GM23338 (cell line): ENCODE results near the gene CALR.

Experiments
- EZH2phosphoT487 ChIP-seq: fragments of 200-600 bp; sonication (generic); IDR thresholded peaks from one replicate; pipeline ENCODE4 v1.8.1; 2018; ENCODE audit warnings: antibody characterized with exemption; ENCODE audit not compliant: unreplicated experiment
- REST ChIP-seq: IDR thresholded peaks from one replicate; pipeline ENCODE4 v1.6.1; 2018; ENCODE audit warnings: antibody characterized with exemption; ENCODE audit not compliant: unreplicated experiment
- TF ChIP-seq, protein P1 (sequence below), 2 experiments: fragments of 200-600 bp in 1 of 2; sonication (generic) in 1 of 2; conservative IDR thresholded peaks; 2 replicates each; pipeline versions ENCODE4 v1.5.1 to v1.6.1; 2016 to 2017; ENCODE audit warnings: antibody characterized with exemption in 2 of 2, low read depth in 2 of 2, mild to moderate bottlenecking in 2 of 2, moderate library complexity in 1 of 2

DNA sequence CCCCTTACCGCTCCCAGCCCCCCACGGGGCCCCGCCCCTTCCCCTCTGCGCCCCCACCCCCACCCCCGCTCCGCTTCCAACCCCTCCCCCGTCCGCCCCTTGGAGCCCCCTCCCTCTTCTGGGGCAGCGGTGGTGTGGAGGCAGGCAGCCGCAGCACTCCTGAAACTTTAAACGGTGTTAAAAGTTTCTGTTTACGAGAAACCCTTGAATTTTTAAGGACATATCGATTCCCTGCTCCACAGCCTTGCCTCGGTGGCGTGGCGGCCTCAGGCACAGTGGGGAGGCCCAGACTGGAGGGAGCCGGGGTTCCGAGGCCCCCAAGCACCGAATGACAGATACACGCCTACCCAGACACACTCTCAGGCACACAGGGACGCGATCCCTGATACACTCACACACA is 52.0 kb downstream of the CALR start:
- TF ChIP-seq, protein P1, sequence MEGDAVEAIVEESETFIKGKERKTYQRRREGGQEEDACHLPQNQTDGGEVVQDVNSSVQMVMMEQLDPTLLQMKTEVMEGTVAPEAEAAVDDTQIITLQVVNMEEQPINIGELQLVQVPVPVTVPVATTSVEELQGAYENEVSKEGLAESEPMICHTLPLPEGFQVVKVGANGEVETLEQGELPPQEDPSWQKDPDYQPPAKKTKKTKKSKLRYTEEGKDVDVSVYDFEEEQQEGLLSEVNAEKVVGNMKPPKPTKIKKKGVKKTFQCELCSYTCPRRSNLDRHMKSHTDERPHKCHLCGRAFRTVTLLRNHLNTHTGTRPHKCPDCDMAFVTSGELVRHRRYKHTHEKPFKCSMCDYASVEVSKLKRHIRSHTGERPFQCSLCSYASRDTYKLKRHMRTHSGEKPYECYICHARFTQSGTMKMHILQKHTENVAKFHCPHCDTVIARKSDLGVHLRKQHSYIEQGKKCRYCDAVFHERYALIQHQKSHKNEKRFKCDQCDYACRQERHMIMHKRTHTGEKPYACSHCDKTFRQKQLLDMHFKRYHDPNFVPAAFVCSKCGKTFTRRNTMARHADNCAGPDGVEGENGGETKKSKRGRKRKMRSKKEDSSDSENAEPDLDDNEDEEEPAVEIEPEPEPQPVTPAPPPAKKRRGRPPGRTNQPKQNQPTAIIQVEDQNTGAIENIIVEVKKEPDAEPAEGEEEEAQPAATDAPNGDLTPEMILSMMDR (conservative IDR thresholded peaks at IDR 0.05; ENCODE audit: low read depth in 2 of 2), result no peak
- TF ChIP-seq EZH2phosphoT487 (no peak), REST (no peak)
